Measurements from ENCODE around the gene TIGD4. TPM values are rescaled to one million over a fixed set of nuclear protein-coding genes. Genes with fewer than 3 reads are reported as not detected.

Gene TIGD4
- total and polyA plus RNA-seq, 2 of the 13 experiments (the other 11 are each of a cell fraction or from before 2014, with no cell fraction given), result 0.15 to 0.62 TPM

GRCh38 chr4:152735396-152735859, 44.1 kb downstream of the TIGD4 start:
- intact Hi-C loops (cut with micrococcal nuclease; ENCODE audit: unreplicated experiment) (loop anchor here (1.0 to 2.0 kb wide), 4 partner anchors 95 to 327 kb away; no protein-coding TSS in a partner anchor), in situ Hi-C loops (cut with HindIII; ENCODE audit: extremely low pct_ligation_motif_present, low pct_unique_long_range_greater_than_20kb) (no loop called here)
- Histone ChIP-seq H3K27me3 (ENCODE audit: control insufficient read depth in 1 of 2, insufficient read depth in 2 of 2, low read length in 2 of 2) (peaks cover 0 to 9% of the 10 kb centered on the region in 2 experiments; a peak in 1 of 5 replicates), H2AFZ (ENCODE audit: low read length) (no peak overlapping the region), H3K9ac (ENCODE audit: insufficient read depth, low read depth, low read length) (no peak overlapping the region), H3K36me3 (replicated peaks in 1 of 2; ENCODE audit: control insufficient read depth in 1 of 2, insufficient read depth in 2 of 2, low read length in 2 of 2) (no peaks in the 10 kb centered on the region), H4K20me1 (ENCODE audit: insufficient read depth, low read length) (no peaks in the 10 kb centered on the region), H3K4me2 (ENCODE audit: low read depth, low read length) (no peak overlapping the region), H3K27ac (ENCODE audit: extremely low read length, insufficient read depth, low read length) (no peak overlapping the region), H3K4me1 (ENCODE audit: insufficient read depth, low read length) (no peaks in the 10 kb centered on the region), H3K79me2 (ENCODE audit: insufficient read depth, low read length) (no peaks in the 10 kb centered on the region), H3K9me3 (ENCODE audit: low read length) (no peaks in the 10 kb centered on the region), H3K4me3 (replicated peaks in 1 of 3; ENCODE audit: insufficient read depth in 1 of 3, low read depth in 2 of 3, low read length in 3 of 3) (no peak overlapping the region)
- DNase-seq (ENCODE audit: low spot score) (no peak), FAIRE-seq (no peak), ATAC-seq (peak; percentile 42; the same call in 2 of the 3 replicates)
- 0% methylated on average over 2 of the region's 2 CpGs for WGBS (ENCODE audit: low lambda C conversion rate)
- ChIA-PET CTCF (ENCODE audit: low intra/inter-chr PET ratio, low total read pairs) (interaction anchor here (1.1 to 1.8 kb wide), 3 partner anchors 234 to 327 kb away, joined by 4 to 8 read pairs (median 5); no protein-coding TSS in a partner anchor), POLR2A (no interaction called here)
- BruUV-seq (replicated peaks), result no TSS peak
- TF ChIP-seq RAD21 (CRISPR knock-in tag; IDR thresholded peaks at IDR 0.05), result peak; percentile 53; the same call in 1 of the 2 replicates
- no peak for TF ChIP-seq CENPT (CRISPR knock-in tag; IDR thresholded peaks at IDR 0.05; ENCODE audit: low read depth)
- no peak for TF ChIP-seq ZNF564 (CRISPR knock-in tag; IDR thresholded peaks at IDR 0.05)
- TF ChIP-seq, protein P1, sequence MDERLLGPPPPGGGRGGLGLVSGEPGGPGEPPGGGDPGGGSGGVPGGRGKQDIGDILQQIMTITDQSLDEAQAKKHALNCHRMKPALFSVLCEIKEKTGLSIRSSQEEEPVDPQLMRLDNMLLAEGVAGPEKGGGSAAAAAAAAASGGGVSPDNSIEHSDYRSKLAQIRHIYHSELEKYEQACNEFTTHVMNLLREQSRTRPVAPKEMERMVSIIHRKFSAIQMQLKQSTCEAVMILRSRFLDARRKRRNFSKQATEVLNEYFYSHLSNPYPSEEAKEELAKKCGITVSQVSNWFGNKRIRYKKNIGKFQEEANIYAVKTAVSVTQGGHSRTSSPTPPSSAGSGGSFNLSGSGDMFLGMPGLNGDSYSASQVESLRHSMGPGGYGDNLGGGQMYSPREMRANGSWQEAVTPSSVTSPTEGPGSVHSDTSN (CRISPR knock-in tag; IDR thresholded peaks at IDR 0.05), result no peak
- no peak for TF ChIP-seq ZNF501 (CRISPR knock-in tag; IDR thresholded peaks at IDR 0.05)
- TF ChIP-seq NFE2L2 (IDR thresholded peaks at IDR 0.05; ENCODE audit: low read length), result no peak
- TF ChIP-seq ARID3A (IDR thresholded peaks at IDR 0.05; ENCODE audit: low read depth, low read length), result 0 out of 2 replicates have a peak, but pooled peaks have one; percentile 14
- no peak for TF ChIP-seq HOXA9 (CRISPR knock-in tag; IDR thresholded peaks at IDR 0.05; ENCODE audit: borderline replicate concordance)
- TF ChIP-seq SMC3 (IDR thresholded peaks at IDR 0.05; ENCODE audit: low read length), result peak; percentile 66
- no peak for TF ChIP-seq TFAP4 (IDR thresholded peaks at IDR 0.05; ENCODE audit: borderline replicate concordance, low read depth)
- TF ChIP-seq, protein P2, sequence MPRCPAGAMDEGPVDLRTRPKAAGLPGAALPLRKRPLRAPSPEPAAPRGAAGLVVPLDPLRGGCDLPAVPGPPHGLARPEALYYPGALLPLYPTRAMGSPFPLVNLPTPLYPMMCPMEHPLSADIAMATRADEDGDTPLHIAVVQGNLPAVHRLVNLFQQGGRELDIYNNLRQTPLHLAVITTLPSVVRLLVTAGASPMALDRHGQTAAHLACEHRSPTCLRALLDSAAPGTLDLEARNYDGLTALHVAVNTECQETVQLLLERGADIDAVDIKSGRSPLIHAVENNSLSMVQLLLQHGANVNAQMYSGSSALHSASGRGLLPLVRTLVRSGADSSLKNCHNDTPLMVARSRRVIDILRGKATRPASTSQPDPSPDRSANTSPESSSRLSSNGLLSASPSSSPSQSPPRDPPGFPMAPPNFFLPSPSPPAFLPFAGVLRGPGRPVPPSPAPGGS (CRISPR knock-in tag; IDR thresholded peaks at IDR 0.05), result no peak
- peak; percentile 69 for TF ChIP-seq STAG1 (CRISPR knock-in tag; IDR thresholded peaks at IDR 0.05)
- TF ChIP-seq FOXA1 (IDR thresholded peaks at IDR 0.05), result no peak
- no peak for TF ChIP-seq FOXA1 (CRISPR knock-in tag; IDR thresholded peaks at IDR 0.05)
- TF ChIP-seq ZIK1 (CRISPR knock-in tag; IDR thresholded peaks at IDR 0.05; ENCODE audit: borderline replicate concordance, low read depth), result no peak
- no peak for TF ChIP-seq ZNF567 (CRISPR knock-in tag; IDR thresholded peaks at IDR 0.05; ENCODE audit: borderline replicate concordance)
- no peak for TF ChIP-seq IKZF4 (CRISPR knock-in tag; IDR thresholded peaks at IDR 0.05; ENCODE audit: borderline replicate concordance, low read depth, not compliant biosample characterization)
- no peak for TF ChIP-seq ZNF550 (CRISPR knock-in tag; IDR thresholded peaks at IDR 0.05; ENCODE audit: borderline replicate concordance)
- no peak for TF ChIP-seq ZNF572 (CRISPR knock-in tag; IDR thresholded peaks at IDR 0.05)
- no peak for TF ChIP-seq ZNF17 (CRISPR knock-in tag; IDR thresholded peaks at IDR 0.05)
- TF ChIP-seq TSC22D2 (CRISPR knock-in tag; IDR thresholded peaks at IDR 0.05; ENCODE audit: borderline replicate concordance), result no peak
